CD4-positive, alpha-beta T cell treated with Interferon gamma for 1 hour (primary cell): ENCODE results near the gene ZNF382.
"Not testable (repeated sequence)": the region's sequence is repeated elsewhere in the genome, so short reads cannot be mapped to it uniquely, and the experiment has no call there.

Experiments
- DNase-seq: peaks from one replicate; pipeline ENCODE4 v3.0.0-alpha.2; 2020

Gene ZNF382

DNA sequence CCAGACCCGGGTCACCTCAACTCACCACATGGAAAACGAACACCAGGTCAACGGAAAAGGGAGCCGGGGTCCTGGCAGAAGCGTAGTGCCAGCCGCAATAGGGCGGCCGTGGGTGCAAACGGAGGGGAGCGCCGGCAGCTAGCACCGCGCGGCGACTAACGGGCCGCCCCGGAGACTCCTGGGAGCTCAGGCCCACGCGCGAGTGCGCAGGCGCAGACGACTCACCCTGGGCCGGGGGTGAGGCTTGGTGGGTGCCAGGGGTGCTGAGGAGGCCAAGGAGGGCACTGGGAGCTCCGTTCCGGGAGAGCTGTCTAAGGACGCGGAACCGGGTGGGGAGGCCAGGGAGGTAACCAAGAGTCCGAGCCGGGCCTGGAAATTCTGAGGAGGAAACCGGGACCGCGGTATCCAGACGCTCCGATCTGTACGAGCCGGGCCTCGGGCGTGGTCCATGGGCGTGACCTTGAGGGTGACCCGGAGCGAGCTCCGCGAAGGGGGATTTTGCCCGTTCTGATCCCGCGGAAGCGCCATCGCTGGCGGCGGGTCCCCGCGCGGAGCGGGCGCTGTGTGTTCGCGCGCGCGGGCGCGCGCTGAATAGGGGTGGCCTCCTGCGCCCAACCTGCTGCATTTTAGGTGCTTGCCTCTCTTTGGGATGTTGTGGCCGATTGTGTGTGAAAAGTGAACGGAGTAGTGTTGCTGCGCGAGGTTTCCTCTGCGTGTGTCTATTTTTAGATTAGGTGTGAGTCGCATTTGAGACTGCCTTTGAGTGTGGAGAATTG lies at the start of gene ZNF382:
TSS of gene ZNF382 (plus strand) at position 213 of the 776 bp plus-strand sequence. CDS start 4,602 bp downstream, outside the sequence.
- DNase-seq = peak; percentile 86

DNA sequence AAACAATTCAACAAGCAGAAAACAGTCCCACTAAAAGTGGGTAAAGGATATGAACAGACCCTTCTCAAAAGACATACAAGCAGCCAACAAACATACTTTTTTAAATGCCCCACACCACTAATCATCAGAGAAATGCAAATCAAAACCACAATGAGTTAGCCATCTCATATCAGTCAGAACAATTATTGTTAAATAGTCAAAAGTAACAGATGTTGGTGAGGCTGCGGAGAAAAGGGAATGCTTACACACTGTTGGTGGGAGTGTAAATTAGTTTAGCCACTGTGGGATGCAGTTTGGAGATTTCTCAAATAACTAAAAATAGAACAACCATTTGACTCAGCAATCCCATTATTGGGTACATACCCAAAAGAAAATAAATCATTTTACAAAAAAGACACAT lies 40.7 kb upstream of the ZNF382 start:
- DNase-seq = no peak

DNA sequence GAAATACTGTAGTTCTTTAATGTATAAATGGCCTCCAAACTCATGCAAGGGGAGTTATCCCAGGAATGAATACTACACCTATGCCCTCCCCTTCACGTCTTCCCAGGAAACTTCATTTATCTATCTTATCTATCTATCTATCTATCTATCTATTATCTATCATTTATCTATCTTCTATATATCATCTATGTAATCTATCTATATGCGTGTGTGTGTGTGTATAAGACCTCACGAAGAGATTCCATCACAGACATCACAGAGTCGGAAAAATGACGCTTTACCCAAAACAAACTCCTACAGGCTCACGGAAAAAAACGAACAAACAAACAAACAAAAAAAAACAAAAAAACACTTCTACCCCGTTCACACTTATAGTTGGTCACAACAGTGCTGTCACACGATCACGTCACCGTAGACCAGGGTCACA lies 32.5 kb upstream of the ZNF382 start:
- no peak for DNase-seq

DNA sequence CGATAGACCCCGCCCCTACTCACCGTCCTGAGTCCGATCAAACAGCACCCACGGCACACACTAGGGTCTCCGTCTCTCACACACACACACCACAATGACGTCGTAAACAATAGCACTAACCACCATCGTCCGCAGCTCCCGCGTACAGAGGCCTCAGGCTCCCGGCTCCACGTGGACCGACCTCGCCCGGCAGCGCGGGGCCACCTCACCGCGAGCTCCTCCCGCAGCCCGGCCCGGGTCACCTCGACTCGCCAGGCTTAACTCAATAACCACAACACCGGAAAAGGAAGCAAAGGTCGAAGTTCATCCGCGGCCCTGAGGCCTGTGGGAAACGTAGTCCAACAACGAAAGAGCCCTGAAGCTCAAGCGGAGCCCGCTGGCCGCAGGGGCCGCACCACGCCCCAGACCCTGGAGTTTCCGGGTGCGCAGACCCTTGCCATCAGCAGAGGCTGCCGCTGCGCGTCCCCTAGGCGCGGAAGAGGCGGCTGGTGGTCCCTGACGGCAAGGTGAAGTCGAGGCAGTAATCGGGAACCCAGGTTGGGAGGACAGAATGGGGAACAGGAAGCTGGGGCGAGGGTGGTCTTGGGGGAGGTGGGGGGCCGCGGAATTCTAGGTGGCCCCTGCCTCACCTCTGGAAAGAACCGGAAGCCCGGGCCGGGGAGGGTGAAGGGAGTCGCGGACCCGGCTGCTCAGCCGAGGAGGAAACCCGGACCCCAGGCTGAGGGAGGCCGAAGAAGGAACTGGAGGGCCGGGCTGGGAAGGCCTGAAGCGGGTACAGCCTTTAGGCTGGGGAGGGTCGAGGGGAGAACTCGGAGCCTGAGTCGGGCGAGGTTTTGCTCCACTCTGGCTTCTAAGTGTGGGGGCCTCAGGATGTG lies 31.9 kb upstream of the ZNF382 start, which contains the start of gene ZNF529:
TSS of gene ZNF529 (minus strand) at position 273 of the 875 bp plus-strand sequence. CDS start 946 bp downstream, outside the sequence.
- DNase-seq = peak; percentile 90

- DNase-seq = no peak
These were observed 31.0 kb upstream of the ZNF382 start for GRCh38 chr19:36573895-36574720.

DNA sequence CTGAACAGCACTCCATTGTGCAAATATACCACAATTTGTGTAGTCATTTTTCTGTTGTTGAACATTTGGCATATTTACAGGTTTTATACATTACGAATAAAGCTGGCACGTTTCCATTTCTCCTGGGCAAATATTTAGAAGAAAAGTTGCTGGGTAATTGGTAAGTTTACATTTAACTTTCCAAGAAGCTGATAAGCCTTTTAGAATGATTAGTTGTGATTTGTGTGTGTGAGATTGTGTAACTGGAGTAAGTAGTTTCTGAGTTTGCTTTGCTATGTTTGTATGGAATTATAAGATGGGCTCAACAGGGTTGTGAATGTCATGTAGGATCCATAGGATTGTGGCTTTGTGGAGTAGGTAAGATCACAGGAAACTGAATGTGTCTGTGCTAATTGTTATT lies 30.4 kb upstream of the ZNF382 start:
- no peak for DNase-seq

DNA sequence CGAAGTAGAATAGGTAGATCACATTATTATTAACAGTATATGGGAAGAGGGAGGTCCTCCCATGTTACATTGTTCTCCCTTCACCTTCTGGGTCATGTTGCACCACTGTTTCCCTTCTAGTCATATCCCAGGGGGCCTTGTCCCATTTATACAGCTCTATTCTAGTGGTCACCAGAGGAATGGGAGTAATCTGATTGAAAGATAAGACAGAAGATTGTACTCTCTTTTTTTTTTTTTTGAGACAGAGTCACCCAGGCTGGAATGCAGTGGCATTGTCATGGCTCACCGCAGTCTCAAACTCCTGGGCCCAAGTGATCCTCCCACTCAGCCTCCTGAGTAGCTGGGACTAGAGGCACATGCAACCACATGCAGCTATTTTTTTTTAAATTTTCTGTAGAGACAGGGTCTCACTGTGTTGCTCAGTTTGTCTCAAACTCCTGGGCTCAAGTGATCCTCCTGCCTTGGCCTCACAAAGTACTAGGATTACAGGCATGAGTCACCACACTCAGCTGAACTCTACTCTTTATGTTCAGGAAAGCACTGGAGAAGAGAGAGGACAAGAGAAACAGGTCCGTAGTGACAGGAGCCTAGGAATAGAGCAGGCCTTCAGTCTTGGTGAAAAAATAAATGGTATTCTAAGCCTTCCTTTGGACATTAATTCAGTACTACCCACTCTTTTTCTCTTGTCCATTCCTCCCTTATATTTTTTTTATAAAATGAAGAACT lies 27.7 kb upstream of the ZNF382 start:
- DNase-seq = no peak

DNA sequence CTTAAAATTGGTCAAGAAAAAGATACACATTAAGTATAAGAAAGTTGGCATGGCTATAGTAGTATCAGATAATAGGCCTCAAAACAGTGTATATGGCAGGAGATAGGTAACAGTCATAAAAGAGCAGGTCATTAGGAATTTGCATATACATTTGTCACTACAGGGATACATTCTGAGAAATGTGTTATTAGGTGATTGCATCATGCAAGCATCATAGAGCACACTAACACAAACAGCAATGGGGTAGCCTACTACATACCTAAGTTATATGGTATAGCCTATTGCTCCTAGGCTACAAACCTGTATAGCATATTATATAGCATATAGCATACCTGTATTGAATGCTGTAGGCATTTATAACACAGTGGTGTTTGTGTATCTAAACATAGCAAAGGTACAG lies 25.9 kb upstream of the ZNF382 start:
- DNase-seq = no peak

DNA sequence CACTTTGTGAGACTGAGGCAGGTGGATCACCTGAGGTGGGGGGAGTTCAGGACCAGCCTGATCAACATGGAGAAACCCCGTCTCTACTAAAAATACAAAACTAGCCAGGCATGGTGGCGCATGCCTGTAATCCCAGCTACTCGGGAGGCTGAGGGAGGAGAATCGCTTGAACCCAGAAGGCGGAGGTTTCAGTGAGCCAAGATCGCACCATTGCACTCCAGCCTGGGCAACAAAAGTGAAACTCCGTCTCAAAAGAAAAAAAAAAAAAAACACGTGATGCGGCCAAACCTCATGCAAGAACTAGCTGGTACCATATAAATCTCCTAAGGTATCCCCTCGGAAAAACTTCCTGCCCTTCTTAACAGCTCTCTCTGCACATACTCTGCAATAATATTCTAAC lies 2.4 kb upstream of the ZNF382 start:
- DNase-seq = not testable (repeated sequence)

GRCh38 chr19:36604656-36605100 lies 435 bp upstream of the ZNF382 start:
- DNase-seq = peak; percentile 90

DNA sequence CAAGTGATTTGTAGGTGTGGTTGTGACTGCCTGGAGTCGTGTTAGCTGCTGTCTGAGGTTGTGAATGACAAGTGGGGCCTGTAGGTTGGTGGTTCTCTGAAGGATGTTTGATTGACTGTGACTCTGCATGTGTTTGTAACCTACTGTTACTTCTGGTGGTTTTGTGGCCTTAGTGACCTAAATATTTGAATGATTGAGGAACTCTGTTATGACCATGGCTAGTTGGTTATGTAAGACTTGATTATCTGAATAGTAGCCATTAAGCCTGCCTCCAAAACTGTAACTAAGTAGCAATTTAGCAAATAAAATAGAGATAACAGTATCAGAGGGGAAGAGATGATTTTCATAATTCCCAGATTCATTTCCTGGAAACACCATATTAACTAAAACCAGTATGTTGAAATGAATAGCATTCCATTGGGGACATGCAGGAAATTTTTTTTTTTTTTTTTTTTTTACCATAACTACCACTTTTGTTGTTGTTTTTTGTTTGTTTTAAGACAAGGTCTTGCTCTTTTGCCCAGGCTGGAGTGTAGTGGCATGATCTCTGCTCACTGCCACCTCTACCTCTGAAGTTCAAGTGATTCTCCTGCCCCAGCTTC lies 865 bp downstream of the ZNF382 start:
- DNase-seq = no peak

GRCh38 chr19:36627057-36627456 lies 21.9 kb downstream of the ZNF382 start:
- DNase-seq = no peak

DNA sequence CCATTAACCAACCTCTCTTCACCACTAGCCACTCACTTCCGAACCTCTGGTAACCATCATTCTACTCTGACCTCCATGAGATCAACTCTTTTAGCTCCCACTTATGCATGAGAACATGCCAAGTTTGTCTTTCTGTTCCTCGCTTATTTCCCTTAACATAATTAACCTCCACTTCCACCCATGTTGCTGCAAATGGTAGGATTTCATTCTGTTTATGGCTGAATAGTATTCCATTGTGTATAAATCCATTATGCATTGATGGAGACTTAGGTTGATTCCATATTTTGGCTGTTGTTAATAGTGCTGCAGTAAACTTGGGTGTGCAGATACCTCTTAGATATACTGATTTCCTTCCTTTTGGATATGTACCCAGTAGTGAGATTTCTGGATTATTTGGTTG lies 30.2 kb downstream of the ZNF382 start:
- no peak for DNase-seq

DNA sequence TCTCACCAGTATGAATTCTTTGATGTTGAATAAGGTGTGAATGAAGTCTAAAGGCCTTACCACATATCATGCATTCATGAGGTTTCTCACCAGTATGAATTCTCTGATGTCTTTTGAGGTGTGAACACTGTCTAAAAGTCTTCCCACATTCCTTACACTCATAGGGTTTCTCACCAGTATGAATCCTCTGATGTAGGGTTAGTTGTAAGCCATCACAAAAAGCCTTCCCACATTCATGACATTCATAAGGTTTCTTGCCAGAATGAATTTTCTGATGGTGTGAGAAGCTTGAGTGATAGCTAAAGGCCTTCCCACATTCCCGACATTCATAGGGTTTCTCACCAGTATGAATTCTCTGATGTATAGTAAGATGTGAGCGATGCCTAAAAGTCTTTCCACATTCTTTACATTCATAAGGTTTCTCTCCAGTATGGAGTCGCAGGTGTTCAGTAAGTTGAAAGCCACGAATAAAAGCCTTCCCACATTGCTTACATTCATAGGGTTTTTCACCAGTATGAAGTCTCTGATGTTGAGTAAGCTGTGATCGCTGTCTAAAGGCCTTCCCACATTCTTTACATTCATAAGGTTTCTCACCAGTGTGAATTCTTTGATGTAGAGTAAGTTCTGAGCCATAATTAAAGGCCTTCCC lies 33.9 kb downstream of the ZNF382 start:
- DNase-seq = no peak

GRCh38 chr19:36646746-36647145 lies 41.6 kb downstream of the ZNF382 start:
- DNase-seq = no peak

DNA sequence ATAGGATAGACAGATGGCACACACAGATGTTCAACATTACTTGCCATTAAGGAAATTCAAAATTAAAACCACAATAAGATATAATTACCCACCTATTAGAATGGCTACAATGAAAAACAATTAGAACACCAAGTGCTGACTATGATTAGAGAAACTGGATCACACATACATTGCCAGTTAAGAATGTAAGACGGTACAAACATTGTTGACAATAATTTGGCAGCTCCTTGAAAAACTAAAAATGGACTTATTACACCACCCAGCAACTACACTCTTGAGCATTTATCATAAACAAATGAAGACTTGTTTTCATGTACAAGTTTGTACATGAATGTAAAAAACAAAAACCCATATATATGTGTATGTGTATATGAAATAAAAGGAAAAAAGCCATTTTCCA lies 47.8 kb downstream of the ZNF382 start:
- DNase-seq = no peak

- DNase-seq = no peak
These were observed 60.7 kb downstream of the ZNF382 start for GRCh38 chr19:36665832-36666231.

DNA sequence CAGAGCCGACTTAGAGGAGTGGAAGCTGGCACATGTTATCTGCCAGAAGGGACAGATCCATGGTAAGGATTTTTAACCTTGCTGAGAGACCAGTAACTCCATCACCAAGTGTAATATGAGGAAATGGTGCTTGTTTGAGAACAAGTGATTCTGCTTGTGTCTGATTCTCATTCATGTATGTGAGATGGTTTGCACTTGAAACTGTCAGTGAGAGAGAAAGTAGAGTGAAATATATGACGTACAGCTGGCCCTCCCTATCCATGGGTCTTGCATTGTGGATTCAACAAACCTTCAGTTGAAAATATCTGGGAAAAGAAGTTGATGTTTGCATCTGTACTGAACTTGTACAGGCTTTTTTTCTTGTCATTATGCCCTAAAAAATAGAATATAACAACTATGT lies 63.5 kb downstream of the ZNF382 start:
- no peak for DNase-seq

DNA sequence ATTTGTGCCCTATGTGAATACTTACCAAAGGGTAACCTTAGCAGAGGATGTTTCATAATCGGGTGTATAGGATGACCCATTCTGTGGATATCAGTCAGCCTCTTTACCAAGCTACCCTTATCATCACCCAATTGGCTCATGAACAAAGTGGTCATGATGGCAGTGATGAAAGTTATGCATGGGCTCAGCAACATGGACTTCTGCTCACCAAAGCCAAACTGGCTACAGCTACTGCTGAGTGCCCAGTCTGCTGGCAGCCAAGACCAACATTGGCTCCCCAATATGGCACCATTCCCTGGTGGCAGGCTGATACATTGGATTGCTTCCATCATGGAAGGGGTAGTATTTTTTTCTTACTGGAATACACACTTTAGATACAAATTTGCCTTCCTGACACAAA lies 67.3 kb downstream of the ZNF382 start:
- DNase-seq = no peak

- DNase-seq = no peak
These were observed 69.1 kb downstream of the ZNF382 start for GRCh38 chr19:36674201-36674600.

DNA sequence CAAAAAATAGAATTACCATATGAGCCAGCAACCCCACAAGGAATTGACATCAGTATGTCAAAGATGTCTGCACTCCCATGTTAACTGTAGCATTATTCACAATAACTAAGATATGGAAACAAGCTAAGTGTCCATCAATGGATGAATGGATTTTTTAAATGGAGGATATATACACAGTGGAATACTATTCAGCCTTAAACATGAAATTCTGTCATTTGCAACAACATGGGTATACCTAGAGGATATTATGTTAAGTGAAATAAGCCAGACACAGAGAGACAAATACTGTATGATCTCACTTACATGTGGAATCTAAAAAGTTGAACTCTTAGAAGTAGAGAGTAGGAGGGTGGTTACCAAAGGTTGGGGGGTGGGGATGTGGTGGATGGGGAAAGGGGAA lies 74.3 kb downstream of the ZNF382 start:
- DNase-seq = no peak
